ENCODE results near the gene EXOC6B.
A peak's percentile ranks its signal among the peaks of the same experiment; 100 is the strongest.

- TF ChIP-seq CTCF (conservative IDR thresholded peaks at IDR 0.05; ENCODE audit: low read length) (peak; percentile 93), EZH2phosphoT487 (IDR thresholded peaks at IDR 0.05; ENCODE audit: borderline replicate concordance) (no peak)
Observed at GRCh38 chr2:72862239-72862988, 36.6 kb upstream of the EXOC6B start.
